Mesothelial cell of epicardium (in vitro differentiated cells): ENCODE data around the gene MYRF. TPM values are rescaled to one million over a fixed set of nuclear protein-coding genes. Genes with fewer than 3 reads are reported as not detected.
A peak's percentile ranks its signal among the peaks of the same experiment; 100 is the strongest.

Experiments
- DNase-seq, 2 experiments: peaks; one replicate each; pipeline ENCODE4 v3.0.0; 2021; ENCODE audit warnings: low spot score in 2 of 2; ENCODE audit not compliant: unreplicated experiment in 2 of 2
- H3K27ac Mint-ChIP-seq: 2 replicates; pipeline ENCODE4 v1.8.0; 2021; ENCODE audit warnings: mixed read lengths
- H3K27me3 Mint-ChIP-seq: 2 replicates; pipeline ENCODE4 v1.8.0; 2021; ENCODE audit warnings: low read depth, mixed read lengths
- H3K36me3 Mint-ChIP-seq: 2 replicates; pipeline ENCODE4 v1.8.0; 2021; ENCODE audit warnings: mixed read lengths
- H3K4me1 Mint-ChIP-seq: 2 replicates; pipeline ENCODE4 v1.8.0; 2021; ENCODE audit warnings: mixed read lengths
- H3K4me3 Mint-ChIP-seq: 2 replicates; pipeline ENCODE4 v1.8.0; 2021; ENCODE audit warnings: mild to moderate bottlenecking, moderate library complexity, mixed read lengths
- H3K9me3 Mint-ChIP-seq: 2 replicates; pipeline ENCODE4 v1.8.0; 2021; ENCODE audit warnings: mixed read lengths
- CTCF ChIP-seq: fragments of 200-600 bp; sonication (generic); IDR thresholded peaks from one replicate; pipeline ENCODE4 v1.5.0; 2021; ENCODE audit warnings: antibody characterized with exemption; ENCODE audit not compliant: unreplicated experiment
- total RNA-seq: library from RNA; stranded (reverse); gene quantifications from 3 replicates; pipeline ENCODE4 v1.2.1, GENCODE V29; 2021

Gene MYRF
- total RNA-seq, 1 donor from 2014 or later, result 428 TPM

DNA sequence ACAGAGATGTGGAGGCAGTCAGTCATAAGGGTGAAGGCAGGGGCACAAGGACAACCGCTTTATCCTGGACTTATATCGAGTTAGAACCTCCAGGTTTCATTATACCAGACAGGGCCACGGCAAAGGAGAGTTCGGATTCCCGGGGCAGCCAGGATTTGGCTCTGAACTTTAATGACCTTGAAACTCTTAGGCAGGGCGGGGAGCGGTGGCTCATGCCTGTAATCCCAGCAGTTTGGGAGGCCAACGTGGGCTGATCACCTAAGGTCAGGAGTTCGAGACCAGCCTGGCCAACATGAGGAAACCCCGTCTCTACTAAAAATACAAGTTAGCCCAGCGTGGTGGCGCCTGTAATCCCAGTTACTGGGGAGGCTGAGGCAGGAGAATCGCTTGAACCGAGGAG lies 1.1 kb upstream of the MYRF start:
- Mint-ChIP-seq H3K4me1 (peaks cover 53% of the 10 kb centered on the region), H3K36me3 (no peaks in the 10 kb centered on the region), H3K9me3 (no peaks in the 10 kb centered on the region), H3K27ac (peak overlapping the region; percentile 65), H3K4me3 (peak overlapping the region; percentile 70), H3K27me3 (no peaks in the 10 kb centered on the region)
- no peak for TF ChIP-seq CTCF
- DNase-seq, result no peak

GRCh38 chr11:61752925-61753521 lies 587 bp downstream of the MYRF start:
- TF ChIP-seq CTCF, result no peak
- Mint-ChIP-seq H3K4me1 (peaks cover 65% of the 10 kb centered on the region), H3K9me3 (no peaks in the 10 kb centered on the region), H3K36me3 (no peaks in the 10 kb centered on the region), H3K4me3 (peak overlapping the region; percentile 84), H3K27ac (peak overlapping the region; percentile 98), H3K27me3 (no peaks in the 10 kb centered on the region)
- DNase-seq, result no peak

DNA sequence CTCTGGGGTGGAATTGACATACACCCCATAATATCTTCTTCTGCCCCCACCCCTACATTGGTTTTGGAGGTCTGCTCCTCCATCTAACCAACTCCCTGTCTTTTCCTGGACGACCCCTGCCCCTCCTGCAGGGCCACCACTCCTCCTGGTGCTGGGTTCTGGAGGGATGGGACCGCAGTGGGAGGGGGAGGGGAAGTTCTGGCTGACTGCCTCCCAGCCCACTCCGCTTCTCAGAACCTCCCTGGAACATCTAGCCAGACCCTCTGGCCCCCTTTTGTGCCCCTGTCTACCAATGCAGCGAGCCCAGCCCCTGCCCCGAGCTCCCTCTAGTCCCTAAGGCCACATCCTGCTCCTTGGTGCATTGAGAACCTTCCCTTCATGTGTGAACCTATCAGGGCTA lies 1.2 kb downstream of the MYRF start:
- H3K27me3 Mint-ChIP-seq, result no peaks in the 10 kb centered on the region

GRCh38 chr11:61754534-61755482 lies 2.4 kb downstream of the MYRF start:
- no peaks in the 10 kb centered on the region for H3K36me3 Mint-ChIP-seq
- no peaks in the 10 kb centered on the region for H3K27me3 Mint-ChIP-seq
- H3K9me3 Mint-ChIP-seq, result no peaks in the 10 kb centered on the region
- H3K27ac Mint-ChIP-seq, result peak overlapping the region; percentile 98
- peaks cover 70% of the 10 kb centered on the region for H3K4me1 Mint-ChIP-seq
- DNase-seq, result peak; percentile 61 to 78
- no peak for TF ChIP-seq CTCF
- H3K4me3 Mint-ChIP-seq, result peak overlapping the region; percentile 84

More for the DNA sequence above, 1.2 kb downstream of the MYRF start:
- H3K4me3 Mint-ChIP-seq, result peak overlapping the region; percentile 84
- no peak for DNase-seq
- no peak for TF ChIP-seq CTCF
- no peaks in the 10 kb centered on the region for H3K9me3 Mint-ChIP-seq
- H3K27ac Mint-ChIP-seq, result peak overlapping the region; percentile 98
- no peaks in the 10 kb centered on the region for H3K36me3 Mint-ChIP-seq
- H3K4me1 Mint-ChIP-seq, result peaks cover 69% of the 10 kb centered on the region

DNA sequence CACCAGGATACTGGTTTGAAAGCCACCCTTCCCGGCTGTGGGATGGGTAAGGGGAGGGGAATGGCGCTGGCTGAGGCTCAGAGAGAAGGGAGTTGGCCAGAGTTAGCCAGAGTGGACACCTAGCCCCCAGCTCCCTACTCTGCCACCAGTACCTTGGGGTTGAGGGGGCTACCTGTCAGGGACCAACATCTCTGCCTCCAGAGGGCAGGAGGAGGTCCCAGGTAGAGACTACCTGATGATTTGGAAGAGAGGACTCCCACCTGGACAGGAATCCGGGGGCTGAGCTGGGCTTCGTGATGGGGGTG lies 3.7 kb downstream of the MYRF start:
- Mint-ChIP-seq H3K9me3 (no peaks in the 10 kb centered on the region), H3K36me3 (no peaks in the 10 kb centered on the region), H3K4me3 (peak overlapping the region; percentile 84), H3K27ac (peak overlapping the region; percentile 98), H3K27me3 (no peaks in the 10 kb centered on the region), H3K4me1 (peaks cover 72% of the 10 kb centered on the region)
- no peak for DNase-seq
- no peak for TF ChIP-seq CTCF
